ENCODE results near the gene CXCL13. TPM values are rescaled to one million over a fixed set of nuclear protein-coding genes. Genes with fewer than 3 reads are reported as not detected.
"Not testable (repeated sequence)": the region's sequence is repeated elsewhere in the genome, so short reads cannot be mapped to it uniquely, and the experiment has no call there.

CXCL13 gene
- total and polyA plus RNA-seq, 9 donors: 0.24 to 3.1 (median 0.89) TPM; not detected in 5

DNA sequence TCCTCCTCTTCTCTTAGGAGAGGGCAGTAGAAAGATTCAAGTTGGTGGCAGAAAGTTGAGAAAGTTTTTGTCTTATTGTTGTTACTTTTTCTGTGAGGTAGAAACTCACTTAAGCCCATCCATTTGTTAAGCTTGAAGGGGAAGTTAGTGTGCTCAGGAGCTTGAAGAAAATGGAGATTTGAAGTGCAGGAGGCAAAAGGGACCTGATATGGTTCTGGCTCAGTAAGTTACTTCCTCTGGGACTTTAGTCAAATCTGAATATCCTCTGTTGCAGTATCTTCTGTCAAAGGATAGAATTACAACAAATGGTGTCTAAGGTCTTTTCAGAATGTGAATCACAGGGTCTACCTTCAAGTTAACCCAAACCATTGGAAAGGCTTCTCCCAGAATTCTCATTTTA, 46.2 kb downstream of the CXCL13 start:
- no peaks in the 10 kb centered on the region for H3K9me3 ChIP-seq
- H3K36me3 ChIP-seq: no peaks in the 10 kb centered on the region
- TF ChIP-seq POLR2A (IDR thresholded peaks at IDR 0.05) (no peak), EP300 (IDR thresholded peaks at IDR 0.05) (no peak)
- TF ChIP-seq, protein P1, sequence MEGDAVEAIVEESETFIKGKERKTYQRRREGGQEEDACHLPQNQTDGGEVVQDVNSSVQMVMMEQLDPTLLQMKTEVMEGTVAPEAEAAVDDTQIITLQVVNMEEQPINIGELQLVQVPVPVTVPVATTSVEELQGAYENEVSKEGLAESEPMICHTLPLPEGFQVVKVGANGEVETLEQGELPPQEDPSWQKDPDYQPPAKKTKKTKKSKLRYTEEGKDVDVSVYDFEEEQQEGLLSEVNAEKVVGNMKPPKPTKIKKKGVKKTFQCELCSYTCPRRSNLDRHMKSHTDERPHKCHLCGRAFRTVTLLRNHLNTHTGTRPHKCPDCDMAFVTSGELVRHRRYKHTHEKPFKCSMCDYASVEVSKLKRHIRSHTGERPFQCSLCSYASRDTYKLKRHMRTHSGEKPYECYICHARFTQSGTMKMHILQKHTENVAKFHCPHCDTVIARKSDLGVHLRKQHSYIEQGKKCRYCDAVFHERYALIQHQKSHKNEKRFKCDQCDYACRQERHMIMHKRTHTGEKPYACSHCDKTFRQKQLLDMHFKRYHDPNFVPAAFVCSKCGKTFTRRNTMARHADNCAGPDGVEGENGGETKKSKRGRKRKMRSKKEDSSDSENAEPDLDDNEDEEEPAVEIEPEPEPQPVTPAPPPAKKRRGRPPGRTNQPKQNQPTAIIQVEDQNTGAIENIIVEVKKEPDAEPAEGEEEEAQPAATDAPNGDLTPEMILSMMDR (IDR thresholded peaks at IDR 0.05): no peak
- H3K27me3 ChIP-seq: no peaks in the 10 kb centered on the region
- no peaks in the 10 kb centered on the region for H3K4me1 ChIP-seq (ENCODE audit: insufficient read depth)
- H3K27ac ChIP-seq: no peak overlapping the region
- no peak overlapping the region for H3K4me3 ChIP-seq
- DNase-seq: no peak
- intact Hi-C loops (cut with DNase I): no loop called here

DNA sequence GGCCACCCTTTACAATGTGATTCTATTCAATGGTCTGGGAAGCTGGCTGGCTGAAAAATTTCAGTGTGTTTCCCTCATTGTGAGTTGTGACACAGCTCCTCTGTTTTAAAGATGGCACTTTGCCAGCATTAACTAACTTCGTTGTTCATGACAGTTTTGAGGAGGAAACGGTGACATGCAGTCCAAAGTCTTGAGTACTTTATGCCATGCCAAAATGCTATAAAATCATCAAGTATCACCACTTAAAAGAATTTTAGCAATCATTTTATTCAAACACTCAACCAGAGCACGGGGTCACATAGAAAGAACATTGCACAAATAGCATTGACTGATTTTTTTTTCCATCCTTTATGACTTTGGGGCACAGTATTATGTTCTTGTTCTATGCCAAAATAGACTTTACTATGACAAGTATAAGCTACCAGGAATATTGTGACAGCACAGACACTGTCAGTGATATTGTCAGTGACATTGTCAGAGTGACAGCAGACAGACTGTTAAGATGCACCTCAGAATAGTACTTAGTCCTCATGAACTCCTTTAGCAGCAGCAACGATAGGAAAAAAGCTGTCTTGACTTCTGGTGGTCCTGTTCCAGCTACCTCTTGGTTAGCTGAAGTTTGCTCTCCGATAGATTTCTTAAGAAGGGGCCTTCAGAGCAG, 46.7 kb downstream of the CXCL13 start:
- no peak overlapping the region for H3K4me3 ChIP-seq
- no peaks in the 10 kb centered on the region for H3K27me3 ChIP-seq
- no peaks in the 10 kb centered on the region for H3K4me1 ChIP-seq (ENCODE audit: insufficient read depth)
- no peak for TF ChIP-seq POLR2A (IDR thresholded peaks at IDR 0.05)
- TF ChIP-seq, protein P1 (IDR thresholded peaks at IDR 0.05): no peak
- TF ChIP-seq EP300 (IDR thresholded peaks at IDR 0.05): no peak
- H3K9me3 ChIP-seq: no peaks in the 10 kb centered on the region
- no peak overlapping the region for H3K27ac ChIP-seq
- no peak for DNase-seq
- intact Hi-C loops (cut with DNase I): no loop called here
- no peaks in the 10 kb centered on the region for H3K36me3 ChIP-seq
- 55 to 65% (median 58%) methylated on average over 5 of the region's 5 CpGs for WGBS, 3 donors

DNA sequence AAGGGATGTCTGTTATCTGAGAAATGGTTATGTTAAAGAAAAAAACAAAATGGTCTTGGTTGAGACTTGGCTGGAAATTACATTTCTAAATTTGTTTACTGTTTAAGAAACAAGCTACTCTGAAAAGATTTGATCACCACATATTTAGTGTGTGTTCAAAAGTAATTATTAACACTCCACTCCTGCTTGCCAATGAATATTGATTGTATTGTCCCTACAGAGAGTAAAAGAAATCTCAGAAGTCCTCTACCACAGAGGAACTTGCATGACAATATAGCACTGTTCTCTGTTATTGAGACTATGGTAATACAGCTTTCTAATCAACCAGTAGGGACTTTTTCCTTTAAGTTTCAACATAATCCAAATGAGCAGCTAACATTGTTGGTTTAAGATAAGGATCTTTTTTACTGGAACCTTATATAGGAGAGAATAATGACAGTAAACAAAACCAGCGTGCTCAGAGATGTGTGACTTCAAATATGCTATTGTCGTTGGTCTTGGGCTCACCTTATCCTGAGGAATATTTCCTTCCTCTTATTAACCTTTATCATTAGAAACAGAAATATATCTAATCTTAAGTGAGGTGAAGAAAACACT, 47.6 kb downstream of the CXCL13 start:
- intact Hi-C loops (cut with DNase I): no loop called here
- Histone ChIP-seq H3K27ac (no peak overlapping the region), H3K4me1 (ENCODE audit: insufficient read depth) (no peaks in the 10 kb centered on the region), H3K36me3 (no peaks in the 10 kb centered on the region), H3K4me3 (no peak overlapping the region), H3K27me3 (no peaks in the 10 kb centered on the region), H3K9me3 (no peaks in the 10 kb centered on the region)
- 77 to 88% (median 82%) methylated on average over 2 of the region's 2 CpGs for WGBS, 3 donors
- no peak for DNase-seq
- TF ChIP-seq, protein P1 (IDR thresholded peaks at IDR 0.05): no peak
- no peak for TF ChIP-seq POLR2A (IDR thresholded peaks at IDR 0.05)
- TF ChIP-seq EP300 (IDR thresholded peaks at IDR 0.05): no peak

DNA sequence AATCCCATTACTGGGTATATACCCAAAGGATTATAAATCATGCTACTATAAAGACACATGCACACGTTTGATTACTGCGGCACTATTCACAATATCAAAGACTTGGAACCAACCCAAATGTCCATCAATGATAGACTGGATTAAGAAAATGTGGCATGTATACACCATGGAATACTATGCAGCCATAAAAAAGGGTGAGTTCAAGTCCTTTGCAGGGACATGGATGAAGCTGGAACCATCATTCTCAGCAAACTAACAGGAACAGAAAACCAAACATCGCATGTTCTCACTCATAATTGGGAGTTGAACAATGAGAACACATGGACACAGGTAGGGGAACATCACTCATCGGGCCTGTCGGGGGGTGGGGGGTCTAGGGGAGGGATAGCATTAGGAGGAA, 54.7 kb downstream of the CXCL13 start:
- H3K9me3 ChIP-seq; H3K4me1 ChIP-seq (ENCODE audit: insufficient read depth); intact Hi-C loops (cut with DNase I); H3K36me3 ChIP-seq; H3K27ac ChIP-seq; DNase-seq; H3K4me3 ChIP-seq; H3K27me3 ChIP-seq: not testable (repeated sequence)
- WGBS, 3 donors: 89 to 93% (median 90%) methylated on average over 5 of the region's 5 CpGs

Other genes with a start within 250 kb of the CXCL13 start
- 10 to 100 TPM; 16.1 to 58.6 (median 48.6) TPM for gene CNOT6L, start 213.5 kb downstream of the CXCL13 start, total RNA-seq
- 10 to 100 TPM in 1 of 2 donors, 1 to 10 TPM in 1; 7.7 to 20.0 TPM for gene CNOT6L, start 213.5 kb downstream of the CXCL13 start, polyA plus RNA-seq